GM12874 (cell line): Measurements from ENCODE around the gene SMIM1.

Experiments used
- TF ChIP-seq, protein P1 (sequence below): IDR thresholded peaks from 2 replicates; pipeline ENCODE4 v1.5.1; 2011; ENCODE audit warnings: low read depth, mild to moderate bottlenecking, control low read depth, low read length, moderate library complexity; ENCODE audit not compliant: insufficient read depth

The SMIM1 gene

DNA sequence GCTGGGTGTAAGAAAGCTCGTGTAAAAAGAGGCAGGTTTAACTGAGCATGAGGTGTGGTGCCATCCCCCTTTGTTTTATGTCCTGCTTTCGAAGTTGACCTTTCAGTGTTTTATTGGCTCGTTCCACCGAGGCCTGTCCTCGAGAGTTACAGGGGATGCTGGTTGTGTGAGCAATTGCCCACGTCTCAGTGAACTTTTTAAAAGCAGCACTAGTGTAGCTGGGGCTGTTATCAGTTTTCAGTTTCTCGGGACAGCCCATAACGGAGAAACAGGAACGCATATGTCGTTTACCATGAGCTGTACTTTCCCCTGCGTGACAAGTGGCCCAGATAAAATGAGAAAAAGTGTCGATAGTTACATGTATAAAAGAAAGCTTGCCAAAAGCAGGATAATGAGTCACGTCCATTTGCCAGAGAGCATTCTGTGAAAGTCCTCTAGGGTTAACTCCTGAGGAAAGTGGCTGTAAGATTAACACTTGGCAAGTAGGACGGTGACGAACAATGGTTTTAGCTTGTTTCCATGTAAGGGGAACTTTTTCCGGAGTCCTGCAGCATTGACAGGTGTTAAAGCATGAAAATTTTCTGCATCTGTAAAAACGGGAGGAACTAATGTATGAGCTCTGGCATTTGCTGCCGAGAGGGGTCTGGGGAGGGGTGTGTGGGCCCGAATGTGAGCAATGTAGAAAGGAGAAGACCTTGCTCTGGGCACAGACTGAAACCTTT is 31.5 kb downstream of the SMIM1 start:
- TF ChIP-seq, protein P1, sequence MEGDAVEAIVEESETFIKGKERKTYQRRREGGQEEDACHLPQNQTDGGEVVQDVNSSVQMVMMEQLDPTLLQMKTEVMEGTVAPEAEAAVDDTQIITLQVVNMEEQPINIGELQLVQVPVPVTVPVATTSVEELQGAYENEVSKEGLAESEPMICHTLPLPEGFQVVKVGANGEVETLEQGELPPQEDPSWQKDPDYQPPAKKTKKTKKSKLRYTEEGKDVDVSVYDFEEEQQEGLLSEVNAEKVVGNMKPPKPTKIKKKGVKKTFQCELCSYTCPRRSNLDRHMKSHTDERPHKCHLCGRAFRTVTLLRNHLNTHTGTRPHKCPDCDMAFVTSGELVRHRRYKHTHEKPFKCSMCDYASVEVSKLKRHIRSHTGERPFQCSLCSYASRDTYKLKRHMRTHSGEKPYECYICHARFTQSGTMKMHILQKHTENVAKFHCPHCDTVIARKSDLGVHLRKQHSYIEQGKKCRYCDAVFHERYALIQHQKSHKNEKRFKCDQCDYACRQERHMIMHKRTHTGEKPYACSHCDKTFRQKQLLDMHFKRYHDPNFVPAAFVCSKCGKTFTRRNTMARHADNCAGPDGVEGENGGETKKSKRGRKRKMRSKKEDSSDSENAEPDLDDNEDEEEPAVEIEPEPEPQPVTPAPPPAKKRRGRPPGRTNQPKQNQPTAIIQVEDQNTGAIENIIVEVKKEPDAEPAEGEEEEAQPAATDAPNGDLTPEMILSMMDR, result no peak

DNA sequence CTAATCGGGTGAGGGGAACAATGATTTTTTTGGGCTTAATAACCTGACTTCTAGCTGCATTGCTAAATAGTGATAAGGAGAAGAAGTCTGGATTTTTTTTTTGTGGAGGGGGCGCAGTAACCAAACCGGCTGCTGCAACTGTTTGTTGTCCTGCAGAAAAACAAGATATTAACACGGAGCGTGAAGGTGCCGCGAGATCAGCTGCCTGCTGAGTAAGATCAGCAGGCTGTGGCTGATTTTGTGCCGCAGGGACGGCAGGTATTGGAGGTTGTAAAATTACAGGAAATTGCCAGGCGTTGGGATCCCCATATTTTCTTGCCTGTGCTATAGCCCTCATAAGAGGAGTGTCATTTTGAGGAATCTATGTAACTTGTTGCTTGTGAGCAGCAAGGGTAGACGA is 32.5 kb downstream of the SMIM1 start:
- TF ChIP-seq, protein P1, result no peak

DNA sequence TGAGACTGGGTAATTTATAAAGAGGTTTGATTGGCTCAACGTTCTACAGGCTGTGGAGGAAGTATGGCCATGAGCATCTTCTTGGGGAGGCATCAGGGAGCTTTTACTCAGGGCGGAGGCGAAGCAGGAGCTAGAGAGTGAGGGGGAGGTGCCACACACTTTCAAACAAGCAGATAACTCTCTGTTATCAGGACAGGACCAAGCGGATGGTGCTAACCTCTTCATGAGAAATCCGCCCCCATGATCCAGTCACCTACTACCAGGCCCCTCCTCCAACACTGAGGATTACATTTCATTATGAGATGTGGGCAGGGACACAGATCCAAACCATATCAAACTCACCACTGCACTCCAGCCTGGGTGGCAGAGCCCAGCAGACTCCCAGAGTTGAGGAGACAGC is 35.2 kb downstream of the SMIM1 start:
- TF ChIP-seq, protein P1, result no peak

DNA sequence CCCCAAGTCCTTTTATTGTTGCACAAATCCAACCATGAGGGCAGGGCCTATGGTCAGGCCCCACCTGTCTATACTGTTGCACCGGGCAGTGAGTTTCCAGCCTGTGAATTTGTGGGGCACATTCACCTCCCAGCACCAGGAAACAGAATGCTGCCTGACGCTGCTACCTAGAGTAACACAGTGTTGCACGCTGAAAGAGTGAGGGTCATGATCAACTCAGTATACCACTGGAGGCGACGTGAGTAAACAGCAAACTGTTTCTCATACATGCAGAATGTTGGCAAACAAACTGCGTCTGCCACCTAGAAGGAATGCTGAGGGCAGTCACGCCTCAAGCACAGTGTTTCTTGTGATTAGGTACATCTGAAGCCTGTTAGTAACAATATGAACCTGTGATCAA is 37.1 kb downstream of the SMIM1 start:
- TF ChIP-seq, protein P1, result no peak

DNA sequence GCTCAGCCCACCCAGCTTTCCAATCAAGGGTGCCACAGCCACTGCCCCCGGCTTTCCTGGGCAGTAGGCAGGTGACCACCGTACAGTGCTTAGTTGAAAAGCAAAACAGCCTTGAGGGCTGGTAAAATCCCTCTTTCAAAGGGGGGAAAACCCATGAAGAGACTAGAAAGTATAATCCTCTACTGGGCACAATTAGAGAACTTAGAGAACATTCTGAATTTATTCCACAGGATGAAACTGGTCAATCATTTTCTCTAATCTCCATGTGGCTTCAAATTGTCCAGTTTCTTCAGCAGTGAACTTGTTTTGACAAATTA is 39.0 kb downstream of the SMIM1 start:
- TF ChIP-seq, protein P1, result no peak

DNA sequence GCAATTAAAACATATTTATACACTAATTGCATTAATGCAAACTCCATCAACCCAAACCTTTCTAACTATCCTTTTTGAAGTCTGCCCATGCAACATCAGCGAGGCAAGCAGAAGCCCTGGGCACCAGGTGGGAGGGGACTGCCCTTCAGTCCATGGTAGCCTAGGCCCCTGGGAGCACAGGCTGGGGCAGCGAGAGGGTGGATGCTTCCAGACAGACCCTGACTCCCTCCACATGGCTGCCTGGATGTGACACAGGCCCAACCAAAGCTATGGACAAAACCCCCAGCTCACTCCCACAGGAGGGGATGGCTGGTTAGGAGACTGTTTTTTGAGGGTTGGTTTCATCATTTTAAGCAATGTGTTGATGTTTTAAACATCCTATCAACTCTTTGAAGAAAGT is 41.5 kb downstream of the SMIM1 start:
- TF ChIP-seq, protein P1, result no peak

DNA sequence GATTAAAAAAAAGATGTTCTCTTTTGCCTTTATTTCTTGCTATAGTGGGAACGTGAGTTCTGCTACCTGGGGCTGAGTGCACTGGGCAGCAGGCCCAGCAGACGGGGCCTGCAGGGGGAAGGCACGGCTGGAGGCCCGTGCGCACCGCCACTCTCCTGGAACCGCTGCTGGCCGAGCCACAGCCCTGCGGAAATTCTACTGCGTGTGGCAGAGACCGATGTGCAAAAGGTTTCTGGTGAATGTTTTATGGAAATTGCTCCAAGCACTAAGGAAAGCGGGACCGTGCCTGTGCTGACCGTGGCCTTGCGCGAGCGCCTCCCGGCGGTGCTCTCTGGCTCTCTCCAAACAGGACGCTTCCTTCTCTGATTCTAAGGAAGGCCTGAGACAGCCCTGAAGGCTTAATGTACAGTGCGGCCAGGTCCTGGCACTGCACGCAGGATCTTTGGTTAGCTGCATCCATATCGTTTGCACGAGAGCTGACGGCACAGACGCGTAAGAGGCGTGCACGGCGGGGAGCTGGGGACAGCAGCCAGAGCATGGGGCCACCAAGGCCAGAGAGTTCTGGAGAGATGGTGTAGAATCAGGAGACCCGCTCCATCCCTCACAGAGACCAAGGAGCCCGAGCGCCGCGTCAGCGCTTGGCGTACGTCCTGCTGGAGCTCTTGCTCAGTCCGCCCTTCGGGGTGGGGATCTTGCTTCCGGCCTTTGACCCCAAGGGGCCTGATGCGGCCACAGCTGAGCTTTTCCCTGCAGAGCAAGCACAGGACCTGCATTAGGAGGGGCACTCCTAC is 42.4 kb downstream of the SMIM1 start:
- TF ChIP-seq, protein P1, result no peak
